ENCODE data around the gene ACTR1B. TPM values are rescaled to one million over a fixed set of nuclear protein-coding genes. Genes with fewer than 3 reads are reported as not detected.
"Not testable (repeated sequence)": the region's sequence is repeated elsewhere in the genome, so short reads cannot be mapped to it uniquely, and the experiment has no call there.

Gene ACTR1B
- total RNA-seq, 1 donor from 2014 or later, result 81.2 TPM

DNA sequence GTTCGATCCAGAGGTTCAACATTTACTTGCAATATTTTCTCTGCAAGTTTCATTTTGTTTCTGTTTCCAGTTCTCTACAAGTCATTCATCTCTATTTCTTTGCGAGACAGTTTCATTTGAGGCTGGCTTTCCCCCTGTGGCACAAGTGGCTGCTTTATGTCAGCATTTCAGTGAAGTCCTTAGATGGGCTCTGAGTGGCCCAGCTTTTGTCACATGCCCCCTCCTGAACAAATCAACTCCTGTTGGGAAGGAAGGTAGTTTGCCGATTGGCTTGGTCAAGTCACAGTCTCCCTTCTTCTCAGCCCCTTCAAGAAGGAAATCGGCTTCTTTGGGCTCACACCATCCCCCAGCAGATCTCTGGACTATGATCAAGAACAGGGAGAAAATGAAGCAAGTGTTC is 55.1 kb downstream of the ACTR1B start:
- DNase-seq, result not testable (repeated sequence)

Other genes with a start within 250 kb of the ACTR1B start
- 41.0 and 67.0 TPM in 2 replicates for gene ANKRD36B, start 74.2 kb downstream of the ACTR1B start, total RNA-seq
- 148 and 337 TPM in 2 replicates for gene COX5B, start 18.0 kb downstream of the ACTR1B start, total RNA-seq
- 0.88 and 3.4 TPM in 2 replicates for gene C2orf92, start 5.7 kb upstream of the ACTR1B start, total RNA-seq
- gene ZAP70, start 49.5 kb upstream of the ACTR1B start, total RNA-seq, result 0.09 TPM in 1 of 2 replicates, not detected in the other